ENCODE results near the gene CHSY3. TPM values are rescaled to one million over a fixed set of nuclear protein-coding genes. Genes with fewer than 3 reads are reported as not detected.

Gene CHSY3
- total RNA-seq, 8 experiments from 2014 or later, result 0.42 to 6.8 (median 1.8) TPM

GRCh38 chr5:130002876-130003275, 98.6 kb downstream of the CHSY3 start:
- in situ Hi-C loops (cut with MboI; ENCODE audit: low pct_unique_long_range_greater_than_20kb in 2 of 9, low sequenced_read_pairs in 9 of 9, unreplicated experiment in 9 of 9), result no loop called here
- no peaks in the 10 kb centered on the region for H3K4me1 ChIP-seq (replicated peaks in 1 of 2)
- no peak overlapping the region for H3K27ac ChIP-seq
- 80 to 100% (median 93%) methylated on average over 1 to 3 of the region's 3 CpGs; no CpG with 5 or more reads in 1 of the 10 experiments for WGBS, 10 experiments
- H3K4me3 ChIP-seq, result no peak overlapping the region
- no peak for ATAC-seq (replicated peaks in 6 of 8)

DNA sequence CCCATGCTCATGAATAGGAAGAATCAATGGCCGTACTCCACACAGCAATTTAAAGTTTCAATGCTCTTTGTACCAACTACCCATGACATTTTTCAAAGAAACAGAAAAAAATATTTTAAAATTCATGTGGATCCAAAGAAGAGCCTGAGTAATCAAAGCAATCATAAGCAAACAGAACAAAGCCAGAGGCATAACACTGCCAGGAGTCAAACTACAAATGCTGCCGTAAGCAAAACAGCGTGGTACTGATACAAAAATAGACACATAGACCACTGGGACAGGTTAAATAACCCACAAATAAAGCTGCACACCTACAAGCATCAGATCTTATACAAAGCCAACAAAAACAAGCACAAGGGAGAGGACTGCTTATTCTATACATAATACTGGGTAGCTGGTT, 107.7 kb downstream of the CHSY3 start:
- WGBS, 10 experiments, result 30 to 100% (median 78%) methylated on average over 1 to 3 of the region's 3 CpGs
- peak in 1 of 8 experiments; percentile 29 for ATAC-seq (replicated peaks in 6 of 8)
- Histone ChIP-seq H3K4me1 (replicated peaks in 1 of 2) (no peaks in the 10 kb centered on the region), H3K27ac (no peak overlapping the region), H3K4me3 (no peak overlapping the region)
- in situ Hi-C loops (cut with MboI; ENCODE audit: low pct_unique_long_range_greater_than_20kb in 2 of 9, low sequenced_read_pairs in 9 of 9, unreplicated experiment in 9 of 9), result no loop called here

GRCh38 chr5:130017173-130017572, 112.9 kb downstream of the CHSY3 start:
- Histone ChIP-seq H3K4me1 (replicated peaks in 1 of 2) (no peaks in the 10 kb centered on the region), H3K27ac (no peak overlapping the region), H3K4me3 (no peak overlapping the region)
- in situ Hi-C loops (cut with MboI; ENCODE audit: low pct_unique_long_range_greater_than_20kb in 2 of 9, low sequenced_read_pairs in 9 of 9, unreplicated experiment in 9 of 9), result no loop called here
- WGBS, 10 experiments, result 0 to 94% (median 61%) methylated on average over 1 to 4 of the region's 4 CpGs
- no peak for ATAC-seq (replicated peaks in 6 of 8)

- no peak for ATAC-seq (replicated peaks in 6 of 8)
- in situ Hi-C loops (cut with MboI; ENCODE audit: low pct_unique_long_range_greater_than_20kb in 2 of 9, low sequenced_read_pairs in 9 of 9, unreplicated experiment in 9 of 9), result no loop called here
- Histone ChIP-seq H3K4me3 (no peak overlapping the region), H3K27ac (no peak overlapping the region), H3K4me1 (replicated peaks in 1 of 2) (no peaks in the 10 kb centered on the region)
- 63 to 100% (median 96%) methylated on average over 1 to 7 of the region's 8 CpGs; no CpG with 5 or more reads in 1 of the 10 experiments for WGBS, 10 experiments
Measured at GRCh38 chr5:130018641-130019040, 114.4 kb downstream of the CHSY3 start.

DNA sequence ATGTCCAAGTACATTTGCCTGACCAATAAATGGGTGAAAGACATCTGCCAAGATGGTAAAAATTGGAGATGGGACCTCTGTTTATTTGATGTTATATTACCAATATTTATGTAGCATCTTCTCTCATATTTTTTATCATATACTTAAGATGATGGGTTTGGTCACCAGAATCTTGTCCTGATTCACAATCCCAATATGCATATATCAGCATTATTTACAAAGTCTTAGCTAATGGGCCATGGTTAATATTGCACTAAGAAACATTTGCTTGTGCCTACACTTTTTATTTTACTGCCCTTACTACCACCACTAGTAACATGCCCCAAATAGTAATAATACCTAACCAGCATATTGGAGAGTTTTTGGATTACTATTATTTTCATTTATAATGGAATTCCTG, 116.7 kb downstream of the CHSY3 start:
- in situ Hi-C loops (cut with MboI; ENCODE audit: low pct_unique_long_range_greater_than_20kb in 2 of 9, low sequenced_read_pairs in 9 of 9, unreplicated experiment in 9 of 9), result no loop called here

GRCh38 chr5:130021876-130022275, 117.6 kb downstream of the CHSY3 start:
- in situ Hi-C loops (cut with MboI; ENCODE audit: low pct_unique_long_range_greater_than_20kb in 2 of 9, low sequenced_read_pairs in 9 of 9, unreplicated experiment in 9 of 9), result no loop called here
- 60 to 100% (median 88%) methylated on average over 1 to 4 of the region's 4 CpGs for WGBS, 10 experiments
- ATAC-seq (replicated peaks in 6 of 8), result peak in 1 of 8 experiments; percentile 36
- no peak overlapping the region for H3K27ac ChIP-seq
- no peaks in the 10 kb centered on the region for H3K4me1 ChIP-seq (replicated peaks in 1 of 2)
- H3K4me3 ChIP-seq, result no peak overlapping the region

More for the DNA sequence above, 116.7 kb downstream of the CHSY3 start:
- no peak for ATAC-seq (replicated peaks in 6 of 8)
- H3K4me1 ChIP-seq (replicated peaks in 1 of 2), result no peaks in the 10 kb centered on the region
- H3K27ac ChIP-seq, result no peak overlapping the region
- no peak overlapping the region for H3K4me3 ChIP-seq

DNA sequence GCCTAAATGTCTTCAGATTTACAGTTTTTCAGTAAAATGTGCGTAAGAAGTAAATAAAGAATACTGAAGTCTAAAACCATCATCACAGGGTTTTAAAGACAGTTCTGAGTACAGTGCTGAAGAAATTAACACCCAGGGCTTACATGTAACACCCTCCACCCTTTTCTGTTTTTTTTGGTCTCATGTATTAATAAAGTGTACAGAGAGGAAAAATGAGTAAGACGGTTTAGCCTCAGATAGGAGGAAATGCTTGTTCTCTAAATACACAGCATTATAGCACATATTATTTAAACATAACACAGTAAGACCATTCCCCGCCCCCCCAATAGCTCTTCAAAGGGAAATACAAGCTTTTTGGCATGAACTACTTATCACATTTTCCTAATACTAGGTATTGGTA, 119.3 kb downstream of the CHSY3 start:
- H3K4me3 ChIP-seq, result no peak overlapping the region
- H3K4me1 ChIP-seq (replicated peaks in 1 of 2), result no peaks in the 10 kb centered on the region
- in situ Hi-C loops (cut with MboI; ENCODE audit: low pct_unique_long_range_greater_than_20kb in 2 of 9, low sequenced_read_pairs in 9 of 9, unreplicated experiment in 9 of 9), result no loop called here
- no peak overlapping the region for H3K27ac ChIP-seq
- 40 to 100% (median 100%) methylated on average over 2 to 3 of the region's 3 CpGs; no CpG with 5 or more reads in 1 of the 10 experiments for WGBS, 10 experiments
- no peak for ATAC-seq (replicated peaks in 6 of 8)

GRCh38 chr5:130024006-130024405, 119.7 kb downstream of the CHSY3 start:
- Histone ChIP-seq H3K27ac (no peak overlapping the region), H3K4me3 (no peak overlapping the region), H3K4me1 (replicated peaks in 1 of 2) (no peaks in the 10 kb centered on the region)
- ATAC-seq (replicated peaks in 6 of 8), result no peak
- in situ Hi-C loops (cut with MboI; ENCODE audit: low pct_unique_long_range_greater_than_20kb in 2 of 9, low sequenced_read_pairs in 9 of 9, unreplicated experiment in 9 of 9), result no loop called here

DNA sequence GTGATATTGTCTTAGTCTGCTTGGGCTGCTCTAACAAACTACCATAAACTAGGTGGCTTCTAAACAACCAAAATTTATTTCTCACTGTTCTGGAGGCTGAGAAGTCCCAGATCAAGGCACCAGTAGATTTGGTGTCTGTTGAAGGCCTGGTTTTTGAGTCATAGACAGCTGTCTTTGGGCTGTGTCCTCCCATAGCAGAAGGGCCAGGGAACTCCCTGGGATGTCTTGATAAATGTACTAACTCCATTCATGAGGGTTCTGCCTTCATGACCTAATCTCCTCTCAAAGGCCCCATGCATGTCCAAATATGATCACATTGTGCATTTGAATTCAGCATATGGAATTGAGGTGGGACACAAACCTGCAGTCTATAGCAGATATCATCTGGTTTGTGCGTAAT, 121.2 kb downstream of the CHSY3 start:
- whole genome bisulfite sequencing, 10 experiments, result 0 to 100% (median 67%) methylated on average over 1 of the region's 1 CpG; no CpG with 5 or more reads in 3 of the 10 experiments
- Histone ChIP-seq H3K4me1 (replicated peaks in 1 of 2) (no peaks in the 10 kb centered on the region), H3K4me3 (no peak overlapping the region), H3K27ac (no peak overlapping the region)
- ATAC-seq (replicated peaks in 6 of 8), result peak in 3 of 8 experiments; percentile 69 to 98 (median 97)
- in situ Hi-C loops (cut with MboI; ENCODE audit: low pct_unique_long_range_greater_than_20kb in 2 of 9, low sequenced_read_pairs in 9 of 9, unreplicated experiment in 9 of 9), result no loop called here

- no peak overlapping the region for H3K27ac ChIP-seq
- peak in 2 of 8 experiments; percentile 46 to 52 for ATAC-seq (replicated peaks in 6 of 8)
Measured at GRCh38 chr5:130032807-130033206, 128.5 kb downstream of the CHSY3 start.

DNA sequence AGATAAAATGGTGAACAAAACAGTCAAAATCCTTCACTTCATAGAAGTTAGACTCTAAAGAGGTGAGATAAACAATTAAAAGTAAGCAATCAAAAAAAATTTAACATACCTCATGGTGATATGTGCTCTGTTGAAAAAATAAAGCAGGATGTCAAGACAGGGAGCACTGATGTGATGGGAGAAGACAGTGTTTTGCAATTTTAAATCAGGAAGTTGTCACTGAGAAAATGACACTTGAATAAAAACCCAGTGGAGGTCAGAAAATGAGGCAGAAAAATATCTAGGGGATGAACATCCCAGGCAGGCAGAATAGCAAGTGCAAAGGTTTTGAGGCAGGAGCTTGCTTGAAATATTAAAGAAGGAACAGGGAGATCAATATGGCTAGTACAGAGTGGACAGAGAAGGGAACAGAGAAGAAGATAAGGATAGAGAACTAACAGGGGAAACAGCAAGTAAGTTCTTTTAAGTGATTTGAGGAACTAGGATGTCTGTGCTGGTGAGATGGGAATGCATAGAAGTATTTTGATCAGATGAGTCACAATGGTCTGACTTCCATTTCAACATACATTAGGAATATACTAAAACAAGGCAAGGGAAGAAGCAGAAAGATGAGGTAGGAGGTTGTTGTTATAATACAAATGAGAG, 130.4 kb downstream of the CHSY3 start:
- peak in 2 of 8 experiments; percentile 29 to 35 for ATAC-seq (replicated peaks in 6 of 8)
- no peaks in the 10 kb centered on the region for H3K4me1 ChIP-seq (replicated peaks in 1 of 2)
- H3K4me3 ChIP-seq, result no peak overlapping the region
- in situ Hi-C loops (cut with MboI; ENCODE audit: low pct_unique_long_range_greater_than_20kb in 2 of 9, low sequenced_read_pairs in 9 of 9, unreplicated experiment in 9 of 9), result no loop called here
- H3K27ac ChIP-seq, result no peak overlapping the region

More at GRCh38 chr5:130032807-130033206, 128.5 kb downstream of the CHSY3 start:
- Histone ChIP-seq H3K4me1 (replicated peaks in 1 of 2) (no peaks in the 10 kb centered on the region), H3K4me3 (no peak overlapping the region)
- in situ Hi-C loops (cut with MboI; ENCODE audit: low pct_unique_long_range_greater_than_20kb in 2 of 9, low sequenced_read_pairs in 9 of 9, unreplicated experiment in 9 of 9), result no loop called here
- WGBS, 10 experiments, result 80 to 100% (median 86%) methylated on average over 1 to 3 of the region's 3 CpGs; no CpG with 5 or more reads in 3 of the 10 experiments

DNA sequence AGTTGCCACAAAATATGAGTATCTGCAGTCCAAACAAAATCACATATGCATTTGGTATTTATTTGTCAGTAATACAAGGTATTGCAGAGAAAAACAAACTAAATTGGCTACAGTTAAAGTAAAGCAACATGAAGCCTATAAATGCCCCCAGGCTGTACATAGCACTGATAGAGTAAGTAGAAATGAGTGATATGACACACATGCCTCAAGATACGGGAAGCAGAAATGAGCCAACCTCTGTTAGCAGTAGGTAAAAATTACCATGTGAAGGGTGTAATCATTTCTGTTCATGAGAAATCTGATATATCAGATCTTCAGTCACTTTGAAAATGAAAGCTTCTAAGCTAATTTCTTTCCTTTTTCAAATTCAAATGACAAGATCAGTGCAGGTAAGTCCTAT, 131.1 kb downstream of the CHSY3 start:
- Histone ChIP-seq H3K4me1 (replicated peaks in 1 of 2) (no peaks in the 10 kb centered on the region), H3K4me3 (no peak overlapping the region), H3K27ac (no peak overlapping the region)
- WGBS, 10 experiments, result 42 to 100% (median 88%) methylated on average over 1 of the region's 1 CpG; no CpG with 5 or more reads in 3 of the 10 experiments
- in situ Hi-C loops (cut with MboI; ENCODE audit: low pct_unique_long_range_greater_than_20kb in 2 of 9, low sequenced_read_pairs in 9 of 9, unreplicated experiment in 9 of 9), result no loop called here
- peak in 2 of 8 experiments; percentile 25 to 69 for ATAC-seq (replicated peaks in 6 of 8)

DNA sequence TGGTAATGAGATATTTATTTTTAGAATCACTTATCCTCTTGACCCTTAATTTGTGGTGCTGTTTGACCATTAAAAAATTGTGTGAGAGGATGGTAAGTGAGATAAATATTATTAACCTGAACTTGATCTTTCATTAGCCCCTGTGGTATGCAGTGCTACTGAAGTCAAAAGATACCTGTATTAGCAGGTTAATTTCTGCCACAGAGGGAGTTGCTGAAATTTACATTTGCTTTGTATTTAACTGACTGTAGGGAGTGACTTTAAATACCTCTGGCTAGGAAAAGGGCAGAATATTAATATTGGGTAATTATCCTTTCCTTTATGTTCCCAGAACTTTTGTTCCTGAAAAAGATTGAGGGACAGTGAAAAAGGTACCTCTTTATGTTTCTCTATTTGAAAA, 133.6 kb downstream of the CHSY3 start:
- Histone ChIP-seq H3K4me3 (no peak overlapping the region), H3K4me1 (replicated peaks in 1 of 2) (no peaks in the 10 kb centered on the region), H3K27ac (no peak overlapping the region)
- ATAC-seq (replicated peaks in 6 of 8), result no peak
- in situ Hi-C loops (cut with MboI; ENCODE audit: low pct_unique_long_range_greater_than_20kb in 2 of 9, low sequenced_read_pairs in 9 of 9, unreplicated experiment in 9 of 9), result no loop called here

GRCh38 chr5:130043834-130044233, 139.6 kb downstream of the CHSY3 start:
- 0 to 100% (median 91%) methylated on average over 1 of the region's 1 CpG; no CpG with 5 or more reads in 1 of the 10 experiments for WGBS, 10 experiments
- in situ Hi-C loops (cut with MboI; ENCODE audit: low pct_unique_long_range_greater_than_20kb in 2 of 9, low sequenced_read_pairs in 9 of 9, unreplicated experiment in 9 of 9), result no loop called here
- Histone ChIP-seq H3K4me1 (replicated peaks in 1 of 2) (no peaks in the 10 kb centered on the region), H3K4me3 (no peak overlapping the region), H3K27ac (no peak overlapping the region)
- peak in 2 of 8 experiments; percentile 28 to 92 for ATAC-seq (replicated peaks in 6 of 8)

All from motor neuron (in vitro differentiated cells).